GM12891 (cell line): ENCODE results near the gene TXNDC5.

Source experiments
- POLR2A ChIP-seq: IDR thresholded peaks from 2 replicates; pipeline ENCODE4 v1.6.1; 2011; ENCODE audit warnings: low read depth, low read length, control low read depth
- POU2F2 ChIP-seq: IDR thresholded peaks from 2 replicates; pipeline ENCODE4 v1.6.1; 2011; ENCODE audit warnings: low read depth, mild to moderate bottlenecking, control low read depth, low read length, moderate library complexity
- TAF1 ChIP-seq: IDR thresholded peaks from 2 replicates; pipeline ENCODE4 v1.6.1; 2011; ENCODE audit warnings: low read depth, low read length, control low read depth

GRCh38 chr6:7918403-7918802, 7.8 kb upstream of the TXNDC5 start:
- no peak for TF ChIP-seq POU2F2
- no peak for TF ChIP-seq POLR2A
- no peak for TF ChIP-seq TAF1
